NCI-H1694 (cell line): Measurements from ENCODE around the gene ATF6.
"Not testable (repeated sequence)": the region's sequence is repeated elsewhere in the genome, so short reads cannot be mapped to it uniquely, and the experiment has no call there.

ENCODE experiments used
- DNase-seq: peaks from one replicate; lab custom pipeline; 2025; lab: John Stamatoyannopoulos, UW

The ATF6 gene

DNA sequence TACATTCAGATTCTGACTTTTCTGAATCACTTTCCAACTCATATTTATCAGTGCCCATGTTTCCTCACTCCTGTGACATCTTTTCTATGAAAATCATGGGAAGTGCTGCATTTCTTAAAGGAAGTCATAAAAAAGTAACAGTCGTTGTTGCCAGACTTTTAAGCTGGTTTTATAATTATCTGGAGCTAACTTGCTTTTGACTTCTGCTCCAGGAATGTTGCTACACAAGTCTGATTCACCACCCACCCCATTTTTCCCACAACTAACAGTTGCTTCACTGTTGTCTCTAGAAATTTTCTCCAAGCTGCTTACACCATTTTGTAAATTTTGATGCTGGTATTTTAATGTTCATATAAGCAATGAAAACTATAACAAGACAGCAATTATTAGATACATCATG, 32.6 kb upstream of the ATF6 start:
- DNase-seq, result no peak

DNA sequence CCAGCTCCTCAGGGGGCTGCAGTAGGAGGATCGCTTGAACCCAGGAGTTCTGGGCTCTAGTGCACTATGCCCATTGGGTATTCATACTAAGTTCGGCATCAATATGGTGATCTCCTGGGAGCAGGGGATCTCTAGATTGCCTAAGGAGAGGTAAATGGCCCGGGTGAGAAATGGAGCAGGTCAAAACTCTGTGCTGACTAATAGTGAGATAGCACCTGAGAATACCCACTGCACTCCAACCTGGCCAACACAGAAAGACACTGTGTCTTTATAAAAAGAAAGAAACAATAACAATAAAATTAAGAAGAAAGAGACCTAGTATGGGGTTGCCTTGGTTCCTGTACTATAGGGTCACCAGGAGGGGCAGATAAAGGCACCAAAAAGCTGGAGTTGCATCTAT, 30.3 kb upstream of the ATF6 start:
- DNase-seq, result no peak

DNA sequence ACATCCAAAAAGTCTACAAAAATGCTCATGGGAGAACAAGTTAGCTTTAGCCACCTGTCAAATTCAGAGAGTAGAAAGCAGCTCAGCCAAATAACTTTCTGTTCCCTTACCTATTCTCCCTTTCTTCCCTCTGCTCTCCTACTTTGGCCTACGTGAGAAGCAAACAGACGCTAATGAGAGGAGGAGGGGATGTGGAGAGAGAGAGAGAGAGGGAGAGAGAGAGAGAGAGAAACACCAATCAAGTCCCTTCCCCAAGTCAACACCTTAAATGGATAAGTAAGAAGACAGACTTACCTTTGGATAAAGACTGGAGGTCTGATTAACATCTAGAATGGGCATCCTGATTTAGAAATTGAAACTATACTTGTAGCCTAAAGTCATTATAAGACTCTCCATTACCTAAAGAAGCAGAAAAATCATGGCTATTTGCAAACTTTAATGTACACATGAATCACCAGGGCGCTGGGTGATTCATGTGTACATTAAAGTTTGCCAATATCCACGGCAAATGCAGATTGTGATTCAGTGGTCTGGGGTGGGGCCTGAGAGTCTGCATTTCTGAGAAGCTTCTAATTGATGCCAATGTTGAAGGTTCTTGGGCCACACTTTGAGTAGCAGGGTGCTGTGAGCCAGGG, 29.7 kb upstream of the ATF6 start:
- no peak for DNase-seq

DNA sequence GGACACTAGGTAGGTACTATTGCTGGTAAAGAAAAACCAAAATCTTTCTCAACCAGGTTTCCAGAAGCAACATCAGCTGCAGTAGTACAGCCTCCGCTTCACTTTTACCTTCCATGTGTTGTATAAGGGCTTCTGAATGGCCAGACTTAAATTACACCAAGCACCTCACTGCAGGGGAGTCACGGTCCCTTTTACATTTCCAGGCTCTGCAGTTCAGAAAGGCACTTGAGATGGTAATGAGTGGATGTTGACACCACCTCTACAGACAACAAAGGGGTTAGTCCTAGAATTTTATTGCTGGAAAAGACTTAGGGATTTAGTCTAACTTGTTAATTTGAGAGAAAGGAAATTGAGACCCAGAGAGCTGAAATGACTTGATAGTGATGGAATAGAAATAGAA, 28.5 kb upstream of the ATF6 start:
- no peak for DNase-seq

DNA sequence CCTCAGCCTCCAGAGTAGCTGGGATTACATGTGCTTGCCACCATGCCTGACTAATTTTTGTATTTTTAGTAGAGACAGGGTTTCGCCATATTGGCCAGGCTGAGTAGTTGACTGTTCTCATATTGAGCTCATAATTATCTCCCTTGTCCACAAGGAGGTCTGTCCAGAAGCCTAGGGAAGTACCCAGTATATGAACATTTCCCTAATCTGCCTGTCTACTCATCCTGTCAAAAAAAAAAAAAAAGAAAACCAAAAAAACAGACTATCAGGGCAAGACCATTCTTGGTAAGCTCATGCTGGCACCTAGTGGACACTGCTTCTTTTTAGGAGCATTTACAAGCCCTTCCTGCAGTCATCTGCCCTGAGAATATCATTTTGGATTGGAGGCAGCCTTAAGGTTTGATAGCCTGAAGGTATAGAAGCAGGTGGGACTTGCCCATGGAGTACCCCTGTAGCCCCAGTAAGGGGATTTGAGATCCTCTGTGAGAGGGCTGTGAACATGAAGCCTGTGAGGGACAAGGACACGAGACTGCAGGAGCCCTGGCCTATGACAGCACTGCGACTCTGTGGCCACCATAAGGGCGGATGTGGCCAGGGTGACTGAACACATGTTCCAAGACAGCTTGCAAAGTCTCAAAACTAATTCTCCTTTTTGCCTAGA, 27.4 kb upstream of the ATF6 start:
- no peak for DNase-seq

DNA sequence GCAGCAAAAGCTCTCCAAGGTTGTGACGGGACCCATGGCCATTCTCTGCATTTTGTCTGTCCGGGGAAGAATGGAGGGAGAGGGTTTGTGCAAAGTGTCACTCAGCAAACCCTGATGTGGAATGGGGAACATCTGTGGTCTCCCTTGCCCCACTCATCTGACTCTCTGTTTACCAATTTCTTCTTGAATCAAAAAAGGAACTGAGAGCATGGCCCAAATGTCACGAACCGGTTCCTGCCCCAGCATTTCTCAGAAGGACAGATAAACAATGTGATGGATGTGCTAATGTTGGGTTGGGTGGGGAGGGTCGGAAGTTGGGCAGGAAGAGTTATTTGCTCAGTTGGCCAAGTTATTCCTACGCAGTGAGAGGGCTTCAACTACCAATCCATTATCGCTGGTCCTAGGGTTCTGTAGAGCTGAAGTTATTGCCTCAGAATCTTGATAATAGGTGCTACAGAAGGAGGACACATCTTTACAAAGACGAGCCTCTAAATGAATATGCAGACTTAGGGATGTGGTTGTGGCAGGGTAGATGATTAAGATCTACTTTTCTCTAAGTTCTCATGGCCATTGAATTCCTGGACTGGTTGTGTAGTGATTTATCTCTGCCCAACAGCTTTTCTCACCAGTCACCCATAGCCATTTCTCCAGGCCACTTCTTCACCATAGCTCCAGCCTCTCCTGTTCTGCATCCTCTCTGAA, 26.1 kb upstream of the ATF6 start:
- no peak for DNase-seq

DNA sequence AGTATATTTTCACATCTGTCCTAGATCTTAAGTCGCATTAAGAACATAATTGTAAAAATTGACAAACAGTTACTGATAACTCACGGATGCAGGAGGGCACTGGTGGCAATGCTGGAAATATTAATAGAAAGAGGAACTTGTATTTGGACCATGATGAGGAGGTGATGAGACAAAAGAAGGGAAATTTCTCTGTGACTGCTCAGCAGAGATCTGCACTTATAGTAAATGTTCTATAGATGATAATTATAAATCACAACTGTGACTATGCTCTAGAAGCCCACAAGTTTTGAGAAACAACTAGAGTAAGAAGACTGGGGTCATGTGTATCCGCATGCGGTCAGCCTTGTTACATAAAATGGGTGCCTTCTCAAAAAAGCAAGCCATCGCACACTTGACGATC, 25.2 kb upstream of the ATF6 start:
- no peak for DNase-seq

DNA sequence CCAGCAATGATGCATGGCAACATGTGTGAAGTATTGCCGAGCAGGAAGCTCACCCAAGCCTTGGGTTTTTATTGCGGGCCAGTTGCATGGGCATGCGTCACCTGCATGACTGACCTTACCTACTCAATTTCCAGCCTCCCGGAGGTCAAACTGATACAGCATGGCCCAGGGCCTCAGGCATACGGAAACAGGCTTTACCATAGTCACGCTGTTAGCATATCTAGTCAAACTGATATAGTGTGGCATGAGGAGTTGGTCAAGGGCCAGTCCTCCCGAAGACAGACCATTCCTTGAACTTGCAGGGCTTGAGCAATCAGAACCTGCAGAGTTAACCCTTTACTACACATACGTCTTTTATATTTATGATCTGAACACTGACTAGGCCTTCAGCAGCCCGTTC, 22.9 kb upstream of the ATF6 start:
- no peak for DNase-seq

DNA sequence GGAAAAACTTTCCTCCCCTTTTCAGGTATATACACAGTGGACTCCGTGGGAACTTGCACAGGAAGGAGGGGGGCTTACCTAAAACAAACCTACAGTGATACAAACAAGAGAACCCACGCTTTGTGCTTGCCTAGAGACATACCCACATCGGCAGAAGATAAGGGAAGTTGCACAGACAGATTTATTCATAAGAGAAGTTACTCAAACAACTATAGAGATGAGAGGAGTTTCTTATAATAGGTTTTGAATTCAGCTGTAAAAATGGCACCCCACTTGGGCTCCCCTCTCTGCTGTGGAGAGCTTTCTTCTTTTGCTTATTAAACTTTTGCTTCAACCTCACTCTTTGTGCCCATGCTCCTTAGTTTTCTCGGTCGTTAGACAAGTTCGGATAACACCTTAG, 18.3 kb upstream of the ATF6 start:
- no peak for DNase-seq

DNA sequence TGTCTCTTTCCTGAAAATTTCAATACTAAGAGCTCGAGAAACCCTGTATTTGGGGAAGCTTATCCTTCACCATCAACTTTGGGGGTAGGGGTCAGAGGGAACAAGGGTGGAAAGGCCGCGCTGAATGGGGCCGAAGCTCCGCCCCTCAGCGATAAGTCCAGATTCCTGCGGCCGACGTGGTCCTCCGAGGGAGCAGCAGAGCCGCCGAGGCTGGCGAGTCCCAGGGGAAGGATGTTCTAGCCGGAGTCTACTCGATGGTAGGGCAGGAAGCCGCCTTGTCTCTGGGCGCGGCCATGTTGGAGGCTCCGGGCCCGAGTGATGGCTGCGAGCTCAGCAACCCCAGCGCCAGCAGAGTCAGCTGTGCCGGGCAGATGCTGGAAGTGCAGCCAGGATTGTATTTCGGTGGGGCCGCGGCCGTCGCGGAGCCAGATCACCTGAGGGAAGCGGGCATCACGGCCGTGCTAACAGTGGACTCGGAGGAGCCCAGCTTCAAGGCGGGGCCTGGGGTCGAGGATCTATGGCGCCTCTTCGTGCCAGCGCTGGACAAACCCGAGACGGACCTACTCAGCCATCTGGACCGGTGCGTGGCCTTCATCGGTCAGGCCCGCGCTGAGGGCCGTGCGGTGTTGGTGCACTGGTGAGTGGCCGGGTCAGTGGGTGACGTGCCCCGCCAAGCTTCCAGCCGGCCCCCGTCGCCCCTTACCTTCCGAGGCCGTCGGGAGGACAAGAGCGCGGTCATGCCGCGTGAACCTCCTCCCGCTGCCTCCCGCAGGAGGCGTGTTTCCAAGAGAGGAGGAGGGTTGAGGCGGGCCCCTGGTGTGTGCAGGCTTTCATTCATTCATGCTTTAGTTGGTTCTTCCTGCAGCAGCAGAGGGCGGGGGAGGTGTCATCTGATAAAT, 16.4 kb upstream of the ATF6 start, which contains the start of gene DUSP12:
Gene DUSP12, plus strand, starts transcription at position 278 of the 899 bp plus-strand sequence. Its CDS starts 16 bp downstream, at position 294.
- peak; percentile 92 for DNase-seq

DNA sequence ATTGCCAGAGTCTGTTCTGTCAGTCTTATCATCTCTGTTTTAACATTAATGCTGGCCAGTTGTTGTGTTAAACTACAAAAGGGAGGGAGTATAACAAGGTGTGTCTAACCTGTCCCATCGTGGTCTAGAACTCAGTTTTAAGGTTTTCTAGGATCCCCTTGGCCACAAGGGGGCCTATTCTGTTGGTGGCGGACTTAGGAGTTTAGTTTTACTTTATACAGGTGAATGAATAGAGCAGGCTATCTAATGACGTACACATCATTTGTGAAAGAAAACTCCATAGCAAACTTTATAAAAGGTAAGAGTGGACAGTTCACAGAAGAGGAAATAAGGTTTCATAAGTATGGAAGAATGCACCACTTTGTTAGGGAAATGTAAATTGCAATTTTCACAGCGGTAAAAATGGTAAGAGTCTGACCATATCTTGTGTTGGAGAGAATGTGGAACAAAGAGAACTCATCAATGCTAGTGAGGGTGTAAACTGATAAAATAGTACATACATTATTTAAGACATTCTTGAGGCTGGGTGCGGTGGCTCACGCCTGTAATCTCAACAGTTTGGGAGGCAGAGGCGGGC, 2.5 kb upstream of the ATF6 start:
- peak; percentile 6 for DNase-seq

DNA sequence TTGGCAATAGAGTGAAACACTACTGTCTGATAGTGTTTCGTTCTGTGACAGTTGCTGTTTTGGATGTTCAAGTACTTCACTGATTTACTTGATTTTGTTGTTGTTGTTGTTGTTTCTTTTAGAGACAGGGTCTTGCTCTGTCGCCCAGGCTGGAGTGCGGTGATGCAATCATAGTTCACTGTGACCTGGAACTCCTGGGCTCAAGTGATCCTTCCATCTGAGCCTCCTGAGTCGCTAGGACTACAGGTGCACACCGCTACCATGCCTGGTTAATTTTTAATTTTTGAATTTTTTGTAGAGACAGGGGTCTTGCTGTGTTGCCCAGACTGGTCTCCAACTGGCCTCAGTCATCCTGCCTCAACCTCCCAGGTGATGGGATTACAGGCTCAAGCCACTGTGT, 2.3 kb downstream of the ATF6 start:
- DNase-seq, result no peak

DNA sequence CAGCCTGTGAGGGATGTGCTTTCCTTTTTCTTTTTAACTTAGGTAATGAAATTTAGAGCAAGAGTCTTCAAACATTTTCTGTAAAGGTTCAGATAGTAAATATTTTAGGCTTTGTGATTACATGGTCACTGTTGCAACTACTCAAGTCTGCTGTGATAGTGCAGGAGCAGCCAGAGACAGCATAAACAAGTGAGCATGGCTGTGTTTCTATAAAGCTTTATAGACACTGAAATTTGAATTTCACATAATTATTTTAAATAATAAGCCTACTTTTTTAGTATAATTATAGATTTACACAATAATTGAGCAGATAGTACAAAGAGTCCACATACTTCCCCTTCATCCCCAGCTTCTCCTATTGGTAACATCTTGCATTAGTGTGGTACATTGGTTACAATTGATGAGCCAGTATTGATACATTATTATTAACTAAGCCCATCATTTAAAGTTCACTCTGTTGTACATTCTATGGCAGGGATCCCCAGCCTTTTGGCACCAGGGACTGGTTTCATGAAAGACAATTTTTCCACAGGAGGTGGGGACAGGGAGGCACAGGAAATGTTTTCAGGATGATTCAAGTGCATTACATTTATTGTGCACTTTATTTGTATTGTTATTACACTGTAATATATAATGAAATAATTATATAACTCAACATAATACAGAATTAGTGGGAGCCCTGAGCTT, 3.0 kb downstream of the ATF6 start:
- DNase-seq, result no peak

DNA sequence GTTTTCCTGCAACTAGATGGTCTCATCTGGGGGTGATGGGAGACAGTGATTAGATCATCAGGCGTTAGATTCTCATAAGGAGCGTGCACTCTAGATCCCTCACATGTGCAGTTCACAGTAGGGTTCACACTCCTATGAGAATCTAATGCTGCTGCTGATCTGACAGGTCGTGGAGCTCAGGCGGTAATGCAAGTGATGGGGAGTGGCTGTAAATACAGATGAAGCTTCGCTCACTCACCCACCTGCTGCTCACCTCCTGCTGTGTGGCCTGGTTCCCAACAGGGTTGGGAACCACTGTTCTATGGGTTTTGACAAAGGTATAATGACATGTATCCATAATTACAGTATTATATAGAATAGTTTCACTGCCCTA, 3.5 kb downstream of the ATF6 start:
- not testable (repeated sequence) for DNase-seq

DNA sequence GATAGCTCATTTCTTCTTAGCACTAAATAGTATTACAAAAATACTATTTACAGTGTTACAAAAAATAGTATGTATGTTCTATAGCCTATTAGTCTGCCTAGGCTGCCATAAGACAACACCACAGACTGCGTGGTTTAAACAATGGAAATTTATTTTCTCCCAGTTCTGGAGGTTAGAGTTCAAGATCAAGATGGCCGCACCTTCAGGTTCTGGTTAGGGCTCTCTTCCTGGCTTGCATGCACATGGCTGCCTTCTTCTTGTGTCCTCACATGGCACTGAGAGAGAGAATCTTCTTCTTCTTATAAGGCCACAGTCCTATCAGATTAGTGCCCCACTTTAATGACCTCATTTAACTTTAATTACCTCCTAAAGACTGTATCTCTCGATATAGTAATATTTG, 4.1 kb downstream of the ATF6 start:
- no peak for DNase-seq

DNA sequence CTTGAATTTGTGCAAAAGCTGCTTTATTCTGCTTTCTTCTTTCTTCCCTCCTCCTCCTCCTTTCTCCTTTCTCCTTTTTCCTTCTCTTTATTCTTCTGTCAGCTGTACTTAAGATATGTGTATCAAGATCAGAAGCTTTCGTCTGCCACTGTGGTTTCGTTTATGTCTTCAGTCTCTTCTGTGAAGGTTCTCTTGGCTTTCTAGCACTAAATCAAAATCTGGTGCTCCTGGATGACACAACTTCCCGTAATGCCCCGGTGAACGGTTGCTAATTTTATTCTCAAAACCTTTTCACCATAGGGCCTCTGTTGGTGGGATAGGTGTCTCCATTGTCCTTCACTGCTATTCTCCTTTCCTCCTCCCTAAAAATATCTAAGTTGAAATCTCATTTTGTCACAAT, 5.0 kb downstream of the ATF6 start:
- no peak for DNase-seq

DNA sequence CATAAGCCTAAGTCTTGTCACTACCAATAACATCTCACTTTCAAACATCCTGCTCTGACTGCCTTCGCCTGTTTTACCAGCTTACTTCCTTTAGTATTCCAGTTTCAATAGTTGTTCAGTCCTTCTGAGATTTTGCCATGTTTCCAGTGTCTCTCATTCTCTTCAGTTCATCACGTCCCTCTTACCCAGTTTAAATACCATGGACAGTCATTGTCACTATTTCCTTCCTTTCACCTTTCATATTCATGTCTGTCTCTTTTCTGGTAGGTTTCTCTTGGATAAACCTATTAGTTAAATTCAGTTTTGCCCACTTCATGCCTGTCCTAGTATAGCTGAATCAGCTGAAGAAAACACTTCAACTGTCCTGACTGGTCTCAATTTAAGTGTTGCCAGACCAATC, 5.9 kb downstream of the ATF6 start:
- no peak for DNase-seq

DNA sequence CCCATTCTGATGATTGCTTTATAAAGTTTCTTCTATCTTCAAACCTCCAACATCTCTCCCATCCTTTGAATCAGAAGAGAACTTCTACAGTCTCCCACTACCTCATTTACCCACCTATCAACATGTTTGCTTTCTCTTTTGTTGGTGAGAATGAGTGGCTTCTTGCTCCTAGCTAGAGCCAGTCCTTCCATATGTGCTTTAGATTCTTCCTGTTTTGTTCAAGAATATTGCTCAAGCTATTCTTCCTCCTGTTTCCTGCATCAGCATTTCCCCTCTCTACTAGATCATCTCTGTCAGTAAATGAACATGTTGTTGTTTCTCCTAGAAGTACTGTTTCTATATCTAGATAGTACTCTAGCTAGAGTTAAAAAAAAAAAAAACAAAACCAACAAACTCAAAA, 6.3 kb downstream of the ATF6 start:
- no peak for DNase-seq

DNA sequence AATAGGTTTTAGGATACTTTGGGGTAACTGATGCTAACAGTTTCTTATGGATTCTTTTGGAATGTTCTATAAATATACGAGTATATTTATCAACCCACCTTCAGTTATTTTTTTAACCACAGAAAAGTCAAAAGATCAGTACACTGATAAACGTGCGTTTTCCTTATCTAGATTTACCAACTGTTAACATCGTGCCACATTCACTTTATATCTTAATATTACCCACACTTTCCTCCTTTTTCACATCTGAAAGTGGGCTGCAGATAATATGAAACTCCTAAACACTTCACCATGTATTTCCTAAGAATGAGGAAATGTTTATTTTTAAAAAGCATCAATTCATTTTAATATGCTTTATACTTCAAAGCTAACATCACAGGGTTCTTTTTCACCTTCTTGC, 7.7 kb downstream of the ATF6 start:
- DNase-seq, result no peak

DNA sequence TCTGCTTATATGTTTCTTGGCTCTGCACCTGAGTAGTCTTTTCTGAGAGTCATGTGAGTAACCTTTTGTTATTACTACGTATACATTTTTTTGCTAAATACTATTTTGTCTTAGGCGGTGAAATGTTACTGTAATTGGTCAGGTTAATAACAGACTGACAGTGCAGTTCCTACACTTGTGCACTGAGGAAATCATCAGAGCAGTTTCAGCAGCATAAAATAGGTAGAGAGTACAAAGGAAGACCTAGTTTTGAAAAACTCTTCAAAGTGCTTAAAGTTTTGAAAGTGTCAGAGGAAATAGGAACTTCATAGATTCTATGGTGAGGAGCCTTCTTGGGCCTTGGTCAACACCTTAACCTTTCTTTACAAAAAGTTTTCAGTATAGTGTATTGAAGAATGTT, 11.1 kb downstream of the ATF6 start:
- no peak for DNase-seq

DNA sequence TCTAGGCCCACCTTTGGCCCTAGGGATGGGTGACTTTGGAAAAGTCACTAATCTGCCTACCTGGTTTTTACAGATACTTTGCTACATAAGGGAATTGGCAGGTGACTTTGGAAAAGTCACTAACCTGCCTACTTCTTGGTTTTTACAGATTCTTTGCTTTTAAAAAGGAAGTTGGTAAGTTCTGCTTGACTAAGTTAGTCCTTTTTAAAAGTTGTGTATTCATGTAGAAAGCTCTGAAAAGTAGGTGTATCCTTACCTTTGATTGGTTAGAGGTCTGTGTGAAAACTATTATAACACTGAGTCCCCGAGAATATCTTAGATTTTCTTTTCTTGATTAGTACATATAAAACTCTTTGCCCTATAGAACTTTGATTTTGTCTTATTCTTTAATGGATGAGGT, 12.4 kb downstream of the ATF6 start:
- no peak for DNase-seq

DNA sequence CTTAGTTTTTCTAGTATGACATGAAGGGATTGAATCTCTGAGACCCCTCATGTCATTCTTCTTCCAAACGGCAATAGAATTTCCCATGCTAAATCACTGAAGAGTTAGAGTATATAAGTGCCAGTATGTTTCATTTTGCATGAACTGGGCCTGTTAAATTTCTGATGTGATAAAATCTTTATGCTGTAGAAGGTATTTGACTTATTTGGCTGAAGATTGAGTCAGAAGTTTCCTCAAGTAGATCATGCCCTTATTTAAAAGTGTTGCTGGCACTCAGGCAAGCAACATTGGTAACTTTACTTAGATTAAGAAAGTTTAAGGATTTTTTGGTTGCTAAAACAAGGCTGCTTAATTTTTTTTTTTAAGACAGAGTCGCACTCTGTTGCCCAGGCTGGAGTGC, 13.3 kb downstream of the ATF6 start:
- no peak for DNase-seq
